RCC 7860 (cell line): ENCODE measurements around the gene MRPL18.
"Not testable (repeated sequence)": the region's sequence is repeated elsewhere in the genome, so short reads cannot be mapped to it uniquely, and the experiment has no call there.

ENCODE experiments used
- DNase-seq: peaks from one replicate; pipeline ENCODE4 v3.0.0-alpha.2; 2015; ENCODE audit warnings: low spot score
- FAIRE-seq: peaks from 2 replicates; lab custom pipeline; 2012; peaks lifted over from hg19 to GRCh38; lab: Jason Lieb, UNC

MRPL18 gene

DNA sequence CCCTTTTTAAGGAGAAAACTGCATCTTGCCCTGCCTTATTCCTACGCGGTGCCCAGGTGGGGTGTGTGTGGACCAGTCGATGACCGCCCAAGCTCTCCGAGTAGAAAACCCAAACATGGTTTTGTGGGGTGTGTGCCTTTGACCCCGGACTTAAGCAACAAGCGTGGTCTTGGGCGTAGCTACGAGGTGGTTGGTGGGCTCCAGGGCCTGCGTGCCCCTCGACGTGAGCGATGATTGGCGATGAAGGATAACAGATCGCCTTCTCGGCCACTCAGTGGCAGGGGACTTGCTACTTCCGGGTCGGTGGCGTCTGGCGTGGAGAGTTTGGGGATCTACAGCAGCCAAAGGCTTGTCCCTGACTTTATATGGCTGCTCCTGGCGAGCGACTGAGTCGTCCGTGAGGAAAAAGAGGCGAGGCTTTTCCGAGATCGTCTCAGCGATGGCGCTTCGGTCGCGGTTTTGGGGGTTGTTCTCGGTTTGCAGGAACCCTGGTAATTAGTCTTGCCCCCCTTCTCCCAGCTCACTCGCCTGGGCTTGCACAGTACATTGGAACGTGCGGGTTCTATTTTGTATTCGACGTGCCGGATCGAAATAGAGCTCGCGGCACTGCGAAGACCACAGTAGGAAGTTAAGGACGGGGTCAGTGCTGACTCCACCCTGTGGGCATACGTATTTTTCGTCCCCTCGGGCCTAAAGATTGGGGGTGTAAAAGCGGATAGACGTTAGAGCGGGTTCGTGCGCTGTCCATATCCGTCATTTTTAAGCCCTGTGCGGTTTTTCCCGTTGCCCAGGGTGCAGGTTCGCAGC, at the start of gene MRPL18:
TSS of gene MRPL18 (plus strand) at position 319 of the 807 bp plus-strand sequence. CDS start at position 440, 121 bp downstream.
- FAIRE-seq (peak; percentile 57), DNase-seq (peak; percentile 90)

DNA sequence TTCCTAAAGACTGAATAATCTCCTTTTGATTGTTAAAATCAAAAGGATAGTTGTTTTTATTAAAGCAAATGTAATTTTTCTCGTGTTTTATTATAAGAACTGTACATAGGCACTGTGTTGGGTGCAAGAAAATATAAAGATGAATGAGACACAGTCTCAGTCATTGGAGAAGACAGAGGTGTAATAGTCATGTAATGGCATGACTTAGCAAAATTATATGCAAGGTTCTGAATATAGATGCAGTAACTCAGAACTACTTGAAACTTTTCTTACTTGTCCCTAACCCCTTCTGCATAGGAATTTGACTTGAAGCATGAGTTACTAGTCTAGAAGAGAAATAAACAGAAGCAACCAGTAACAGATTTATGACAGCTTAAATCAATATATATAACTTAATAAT, 48.1 kb upstream of the MRPL18 start:
- DNase-seq (no peak), FAIRE-seq (no peak)

DNA sequence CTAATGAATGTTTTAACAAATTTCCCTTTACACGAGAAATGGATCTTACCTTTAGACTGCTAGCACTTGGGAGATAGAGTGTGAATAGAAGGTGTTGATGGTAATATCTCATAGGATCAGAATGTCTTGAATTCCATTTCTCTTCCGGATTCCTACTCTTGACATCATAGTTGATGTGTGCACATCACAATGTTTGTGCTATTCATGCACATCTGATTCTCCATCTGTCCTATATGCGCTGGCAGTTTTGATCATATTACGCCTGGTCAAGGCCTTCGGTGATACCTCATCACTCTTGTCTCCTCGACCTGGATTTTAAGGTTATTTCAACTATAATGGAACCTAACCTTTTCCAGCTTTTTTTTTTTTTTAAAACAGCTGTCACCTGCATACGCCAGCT, 45.2 kb upstream of the MRPL18 start:
- no peak for FAIRE-seq
- no peak for DNase-seq

DNA sequence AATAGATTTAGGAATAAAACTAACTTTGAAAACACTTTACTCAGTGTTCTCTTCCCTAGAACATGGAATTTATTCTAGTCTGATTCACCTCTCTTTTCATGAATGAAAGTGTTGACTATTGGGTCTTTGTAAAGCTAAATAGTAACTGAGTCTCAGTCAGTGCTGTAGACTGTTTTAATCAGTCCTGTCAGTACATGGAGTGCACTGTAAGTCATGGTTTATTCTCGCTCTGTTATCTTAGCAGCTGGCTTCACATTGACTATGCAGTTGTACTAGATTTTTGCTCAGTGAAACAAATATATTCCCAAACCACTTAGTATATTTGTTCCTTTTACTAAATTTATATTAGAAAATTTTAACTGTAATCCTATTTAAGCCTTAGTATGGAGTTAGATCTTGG, 43.5 kb upstream of the MRPL18 start:
- DNase-seq (no peak), FAIRE-seq (no peak)

DNA sequence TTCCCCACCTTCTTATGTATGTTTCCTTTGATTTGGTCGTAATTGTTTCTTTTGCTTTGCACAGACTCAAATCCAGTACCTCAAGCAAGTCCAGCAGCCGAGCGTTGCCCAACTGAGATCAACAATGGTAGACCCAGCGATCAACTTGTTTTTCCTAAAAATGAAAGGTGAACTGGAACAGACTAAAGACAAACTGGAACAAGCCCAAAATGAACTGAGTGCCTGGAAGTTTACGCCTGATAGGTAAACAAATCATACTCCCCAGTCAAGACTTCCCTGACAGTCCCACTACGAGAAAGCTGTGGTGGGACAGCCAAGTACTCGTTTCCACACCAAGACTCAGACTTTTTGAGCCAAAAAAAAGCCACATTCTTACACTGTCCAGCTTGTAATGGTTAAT, 42.1 kb upstream of the MRPL18 start:
- FAIRE-seq, DNase-seq: not testable (repeated sequence)

DNA sequence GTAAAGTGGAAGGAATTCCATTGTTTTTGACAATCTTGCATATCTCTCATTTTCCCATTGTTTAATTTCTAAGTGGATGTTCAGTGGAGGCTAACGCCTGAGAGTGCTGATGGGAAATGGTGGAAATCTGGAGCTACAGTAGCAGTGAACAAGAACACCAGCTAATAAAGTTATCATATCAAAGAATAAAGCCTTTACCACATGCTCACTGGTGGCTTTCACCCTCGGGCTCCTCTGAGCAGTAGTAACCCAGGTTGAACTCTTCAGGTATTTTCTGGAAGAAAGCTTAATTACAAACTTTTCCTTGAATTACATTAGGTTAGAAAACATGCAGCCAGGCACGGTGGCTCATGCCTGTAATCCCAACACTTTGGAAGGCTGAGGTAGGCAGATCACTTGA, 38.8 kb upstream of the MRPL18 start:
- FAIRE-seq (no peak), DNase-seq (no peak)

DNA sequence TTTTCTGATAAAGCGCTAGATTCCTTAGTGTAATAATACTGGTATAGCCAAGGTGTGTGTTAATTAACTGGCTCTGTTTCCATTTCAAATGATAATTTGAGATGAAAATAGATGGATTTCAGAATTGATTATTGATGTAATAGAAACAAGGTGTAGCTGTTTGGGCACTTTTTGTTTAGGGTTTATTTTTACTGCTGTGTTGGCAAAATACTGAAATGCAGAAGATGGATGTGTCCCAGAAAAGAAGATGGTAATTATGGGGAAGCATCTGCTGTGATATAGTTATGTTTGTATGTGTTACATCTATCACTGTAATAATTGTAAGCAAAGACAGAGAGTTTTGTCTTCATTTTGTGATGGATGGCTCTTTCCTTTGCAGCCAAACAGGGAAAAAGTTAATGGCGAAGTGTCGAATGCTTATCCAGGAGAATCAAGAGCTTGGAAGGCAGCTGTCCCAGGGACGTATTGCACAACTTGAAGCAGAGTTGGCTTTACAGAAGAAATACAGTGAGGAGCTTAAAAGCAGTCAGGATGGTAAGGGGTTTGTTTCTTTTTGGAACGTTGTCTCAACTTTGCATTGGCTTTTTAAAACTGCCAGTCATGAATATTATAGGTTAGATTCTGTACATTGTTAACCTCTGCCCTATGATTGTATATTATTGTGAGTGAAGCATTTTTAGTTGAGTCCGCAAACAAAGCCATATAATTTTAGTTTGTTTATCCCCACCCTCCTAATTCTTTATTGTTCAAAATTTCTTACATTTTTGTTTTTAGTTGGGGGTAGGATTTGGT, 37.0 kb upstream of the MRPL18 start:
- no peak for FAIRE-seq
- DNase-seq, result no peak

DNA sequence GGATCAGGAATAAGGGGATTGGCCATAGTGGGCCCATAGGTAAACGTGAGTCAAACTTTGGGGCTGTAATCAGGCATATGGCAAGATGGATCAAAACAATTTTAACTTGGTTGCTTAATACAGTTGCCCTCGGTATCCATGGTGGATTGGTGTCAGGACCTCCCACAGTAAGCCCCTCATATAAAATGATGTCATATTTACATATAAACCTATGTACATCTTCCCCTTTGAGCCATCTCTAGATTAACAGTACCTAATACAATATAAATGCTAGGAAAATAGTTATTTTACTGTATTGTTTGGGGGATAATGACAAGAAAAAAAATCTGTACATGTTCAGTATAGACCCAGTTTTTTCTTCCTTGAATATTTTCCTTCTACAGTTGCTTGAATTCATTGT, 35.9 kb upstream of the MRPL18 start:
- no peak for FAIRE-seq
- DNase-seq, result no peak

DNA sequence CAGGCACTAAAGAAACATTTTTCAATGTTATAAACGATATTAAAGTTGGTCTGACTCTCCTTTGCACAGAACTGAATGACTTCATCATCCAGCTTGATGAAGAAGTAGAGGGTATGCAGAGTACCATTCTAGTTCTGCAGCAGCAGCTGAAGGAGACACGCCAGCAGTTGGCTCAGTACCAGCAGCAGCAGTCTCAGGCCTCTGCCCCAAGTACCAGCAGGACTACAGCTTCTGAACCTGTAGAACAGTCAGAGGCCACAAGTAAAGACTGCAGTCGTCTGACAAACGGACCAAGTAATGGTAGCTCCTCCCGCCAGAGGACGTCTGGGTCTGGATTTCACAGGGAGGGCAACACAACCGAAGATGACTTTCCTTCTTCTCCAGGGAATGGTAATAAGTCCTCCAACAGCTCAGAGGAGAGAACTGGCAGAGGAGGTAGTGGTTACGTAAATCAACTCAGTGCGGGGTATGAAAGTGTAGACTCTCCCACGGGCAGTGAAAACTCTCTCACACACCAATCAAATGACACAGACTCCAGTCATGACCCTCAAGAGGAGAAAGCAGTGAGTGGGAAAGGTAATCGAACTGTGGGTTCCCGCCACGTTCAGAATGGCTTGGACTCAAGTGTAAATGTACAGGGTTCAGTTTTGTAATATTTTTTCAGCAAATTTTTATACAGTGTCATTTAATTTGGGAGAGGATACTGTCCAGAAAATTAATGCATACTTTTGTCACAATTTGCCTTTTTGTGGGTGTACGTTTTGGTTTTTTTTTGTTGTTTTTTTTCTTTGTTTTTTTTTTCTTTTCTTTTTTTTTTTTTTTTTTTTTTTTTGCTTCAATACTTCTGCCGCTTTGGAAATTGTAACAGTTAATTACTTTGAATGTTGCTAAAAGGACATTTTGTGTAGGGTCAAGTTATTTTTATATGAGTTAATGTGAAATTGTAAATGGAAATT, 35.0 kb upstream of the MRPL18 start:
- DNase-seq (no peak), FAIRE-seq (no peak)

DNA sequence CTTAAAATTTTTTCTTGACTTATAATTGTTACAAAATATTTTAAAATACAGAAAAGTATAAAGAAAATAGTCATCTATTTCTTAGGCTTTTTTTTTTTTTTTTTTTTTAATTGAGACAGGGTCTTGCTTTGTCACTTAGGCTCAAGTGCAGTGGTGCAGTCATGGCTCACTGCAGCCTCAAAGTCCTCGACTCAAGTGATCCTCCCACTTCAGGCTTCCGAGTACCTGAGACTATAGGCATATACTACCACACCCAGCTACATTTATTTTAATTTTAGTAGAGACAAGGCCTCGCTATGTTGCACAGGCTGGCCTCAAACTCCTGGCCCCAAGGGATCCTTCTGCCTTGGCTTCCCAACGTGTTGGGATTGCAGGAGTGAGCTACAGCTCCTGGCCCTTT, 33.8 kb upstream of the MRPL18 start:
- no peak for DNase-seq
- no peak for FAIRE-seq

DNA sequence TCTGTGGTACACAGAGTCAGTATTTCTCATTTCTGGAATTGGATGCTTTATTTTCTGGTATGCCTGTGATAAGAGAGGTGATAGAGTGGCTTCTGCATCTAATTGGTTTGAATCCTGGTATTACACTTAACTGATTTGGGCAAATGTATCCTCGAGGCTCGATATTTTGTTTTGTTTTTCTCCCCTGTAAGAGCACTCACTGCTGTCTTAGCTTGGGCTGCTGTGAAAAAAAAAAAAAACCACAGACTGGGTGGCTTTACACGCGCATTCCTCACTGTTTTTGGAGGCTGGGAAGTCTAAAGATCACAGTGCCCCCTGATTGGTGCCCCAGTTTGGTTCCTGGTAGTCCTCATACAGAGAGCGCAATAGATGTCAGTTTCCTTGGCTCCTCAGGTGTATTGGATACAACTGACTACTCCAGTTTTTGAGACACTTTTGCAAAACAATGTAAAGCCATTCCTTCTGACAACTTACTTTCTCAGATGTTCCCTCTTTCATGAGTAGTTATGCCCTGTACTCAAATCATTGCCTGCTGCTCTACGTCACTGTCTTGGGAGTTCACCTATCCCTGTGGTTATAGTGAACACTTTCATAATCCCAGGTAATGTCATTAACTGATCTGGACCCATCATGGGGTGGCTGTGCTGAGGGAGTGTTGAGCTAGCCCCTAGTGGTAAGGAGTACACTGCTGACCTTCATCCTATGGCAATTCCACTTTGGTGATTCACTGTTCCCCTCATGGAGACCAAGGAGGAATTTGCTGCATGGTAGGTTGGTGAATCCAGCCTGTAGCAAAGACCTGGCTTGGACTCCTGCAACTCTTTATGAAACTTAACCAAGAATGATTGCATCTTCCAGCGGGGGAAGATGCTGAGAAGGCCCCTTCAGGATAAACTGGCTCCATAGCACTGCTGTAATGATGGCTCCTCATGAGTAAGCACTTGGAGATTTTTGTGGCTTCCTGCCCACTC, 32.0 kb upstream of the MRPL18 start:
- DNase-seq, result peak; percentile 92
- FAIRE-seq, result peak; percentile 88

DNA sequence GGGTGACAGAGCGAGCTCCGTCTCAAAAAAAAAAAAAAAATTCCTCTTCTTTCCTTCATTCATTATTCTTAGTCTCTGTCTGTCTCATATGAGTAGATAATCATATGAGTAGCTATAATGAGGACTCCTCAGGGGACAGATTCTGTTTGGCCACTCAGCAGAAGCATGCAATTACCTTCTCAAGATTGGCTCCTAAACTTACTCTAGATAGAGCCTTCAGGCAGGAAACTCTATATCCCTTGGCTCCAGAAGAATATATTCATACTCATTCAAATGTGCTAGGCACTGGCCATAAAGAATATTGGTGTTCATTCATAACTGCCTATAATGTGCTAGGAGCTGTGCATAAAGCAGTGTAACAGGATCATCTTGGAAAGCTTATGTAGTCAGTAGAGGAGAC, 30.6 kb upstream of the MRPL18 start:
- DNase-seq, result no peak

DNA sequence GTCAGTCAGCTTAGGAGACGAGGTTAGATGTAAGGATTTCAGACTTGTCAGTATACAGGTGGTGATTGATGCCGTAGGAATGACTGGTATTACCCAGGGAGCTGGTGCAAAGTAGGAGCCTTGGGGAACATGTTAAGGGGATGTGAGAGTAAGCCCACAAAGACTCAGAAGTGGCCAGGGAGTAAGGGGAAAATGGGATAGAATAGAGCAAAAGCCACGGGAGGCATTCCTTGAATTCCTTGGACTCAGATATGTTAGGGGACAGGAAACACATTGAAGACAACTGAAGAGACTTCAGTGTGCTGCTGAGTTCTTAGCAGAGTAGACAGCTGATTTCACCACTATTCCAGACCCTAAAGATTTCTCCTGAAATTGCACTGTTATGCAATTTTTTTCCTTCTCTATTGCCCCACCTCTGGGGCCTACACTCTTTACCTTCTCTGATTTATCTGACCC, 29.6 kb upstream of the MRPL18 start:
- FAIRE-seq, result peak; percentile 62

More for the DNA sequence above, 30.6 kb upstream of the MRPL18 start:
- FAIRE-seq, result no peak

DNA sequence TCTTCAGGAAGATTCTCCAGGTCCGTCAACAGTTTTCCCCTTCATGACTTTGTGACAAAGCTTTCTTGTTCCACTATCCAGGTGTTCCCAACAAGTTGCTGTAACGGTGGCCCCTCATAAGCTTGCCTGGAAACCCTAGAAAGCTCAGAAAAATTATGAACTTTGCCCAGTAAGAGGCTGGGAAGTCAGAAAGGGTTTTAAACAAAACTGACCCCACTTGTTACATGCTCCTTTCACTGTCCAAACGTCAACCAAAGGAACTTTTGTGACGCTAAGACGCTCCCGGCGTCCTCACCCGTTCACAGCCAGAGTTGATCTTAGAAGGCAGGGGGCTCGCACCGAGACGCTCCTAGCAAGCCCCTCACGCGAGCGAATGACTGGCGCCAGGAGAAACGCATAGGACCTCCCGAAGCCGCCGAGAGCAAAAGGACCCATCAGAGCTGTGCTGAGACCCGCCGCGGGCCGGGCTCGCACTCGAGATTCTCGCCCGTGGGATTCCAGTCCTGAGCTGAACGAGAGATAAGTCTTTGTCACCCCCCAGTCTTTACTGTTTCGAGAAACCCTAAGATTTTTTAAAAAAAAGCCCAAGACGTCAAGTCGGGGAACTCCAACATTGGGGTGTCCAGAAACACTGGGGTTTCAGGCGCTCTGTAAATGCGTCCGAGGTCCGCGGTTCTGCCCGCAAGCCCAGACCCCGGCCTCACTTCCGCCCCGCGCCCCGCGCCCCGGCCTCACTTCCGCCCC, 29.0 kb upstream of the MRPL18 start:
- FAIRE-seq, result no peak
- no peak for DNase-seq

More for the DNA sequence above, 29.6 kb upstream of the MRPL18 start:
- peak; percentile 90 for DNase-seq

DNA sequence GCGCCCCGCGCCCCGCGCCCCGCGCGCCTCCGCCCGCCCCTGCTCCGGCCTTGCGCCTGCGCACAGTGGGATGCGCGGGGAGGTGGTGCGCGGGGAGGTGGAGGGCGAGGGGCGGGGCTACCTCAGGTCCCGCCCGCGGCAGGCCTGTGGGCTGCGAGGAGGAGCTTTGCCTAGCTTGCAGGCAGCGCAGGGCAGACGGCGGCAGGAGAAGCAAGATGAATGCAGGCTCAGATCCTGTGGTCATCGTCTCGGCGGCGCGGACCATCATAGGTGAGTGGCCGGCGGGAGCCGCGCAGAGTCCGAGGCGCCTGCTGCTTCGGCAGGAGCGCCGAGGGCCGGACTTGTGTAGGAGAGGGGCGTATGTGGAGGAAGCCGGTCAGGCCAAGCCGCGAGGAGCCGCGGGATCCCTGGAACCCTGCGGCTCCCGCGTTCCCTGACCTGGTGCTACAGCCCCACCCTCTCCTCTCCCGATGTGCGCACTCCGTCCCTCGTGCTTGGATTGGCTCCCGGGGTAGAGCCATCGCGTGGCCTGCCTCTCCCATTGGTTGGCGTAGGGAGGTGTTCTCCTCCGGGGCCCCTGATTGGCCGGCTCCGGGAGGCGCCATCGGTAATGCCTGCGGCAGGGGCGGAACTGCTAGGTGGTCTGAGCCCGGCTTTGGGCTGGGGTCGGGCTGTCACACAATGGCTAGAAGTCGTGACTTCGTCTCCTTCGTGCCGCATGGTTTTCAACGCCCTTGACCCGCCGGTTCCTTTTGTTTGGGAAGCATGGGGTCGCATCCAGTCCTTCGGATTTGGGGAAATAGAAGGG, 28.2 kb upstream of the MRPL18 start, which contains the start of gene ACAT2:
TSS of gene ACAT2 (plus strand) at position 173 of the 808 bp plus-strand sequence. CDS start at position 216, 43 bp downstream.
- peak; percentile 51 for FAIRE-seq

DNA sequence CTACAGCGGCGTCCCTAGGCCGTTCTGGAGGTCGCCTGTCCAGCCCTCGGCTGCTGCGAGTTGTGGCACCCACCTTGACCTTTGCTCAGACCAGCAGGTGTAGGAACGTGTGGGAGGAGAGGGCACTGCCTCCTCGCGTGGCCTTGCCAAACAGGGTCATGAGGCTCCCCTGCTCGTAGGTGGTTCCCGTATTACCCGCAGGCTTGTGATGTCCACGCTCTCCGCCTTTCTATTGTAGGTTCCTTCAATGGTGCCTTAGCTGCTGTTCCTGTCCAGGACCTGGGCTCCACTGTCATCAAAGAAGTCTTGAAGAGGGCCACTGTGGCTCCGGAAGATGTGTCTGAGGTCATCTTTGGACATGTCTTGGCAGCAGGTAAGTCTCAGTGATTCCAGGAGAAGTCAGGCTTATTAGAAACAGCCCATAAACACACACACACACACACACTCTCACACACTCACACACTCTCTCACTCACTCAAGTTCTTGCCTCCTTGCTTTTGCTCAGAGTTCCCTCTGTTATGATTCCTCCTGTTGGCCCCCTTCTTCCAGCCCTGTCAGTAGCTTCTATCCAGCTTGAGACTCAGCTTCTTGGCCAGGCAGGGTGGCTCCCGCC, 27.5 kb upstream of the MRPL18 start:
- no peak for FAIRE-seq
- no peak for DNase-seq

More for the DNA sequence above, 28.2 kb upstream of the MRPL18 start, which contains the start of gene ACAT2:
- peak; percentile 87 for DNase-seq

DNA sequence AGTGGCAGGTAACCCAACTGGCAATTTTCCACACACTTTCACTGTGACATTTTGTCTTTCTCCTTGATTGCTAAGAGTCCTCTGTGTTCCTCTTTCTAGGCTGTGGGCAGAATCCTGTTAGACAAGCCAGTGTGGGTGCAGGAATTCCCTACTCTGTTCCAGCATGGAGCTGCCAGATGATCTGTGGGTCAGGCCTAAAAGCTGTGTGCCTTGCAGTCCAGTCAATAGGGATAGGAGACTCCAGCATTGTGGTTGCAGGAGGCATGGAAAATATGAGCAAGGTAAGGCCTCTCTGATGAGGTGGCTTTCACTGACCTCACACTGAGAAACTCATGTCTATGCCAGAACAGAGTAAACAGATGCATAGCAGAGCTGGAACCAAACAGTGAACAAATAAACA, 23.4 kb upstream of the MRPL18 start:
- no peak for FAIRE-seq

More for the DNA sequence above, 23.4 kb upstream of the MRPL18 start:
- no peak for DNase-seq
